ENCODE data around the gene SUPT3H. TPM values are rescaled to one million over a fixed set of nuclear protein-coding genes. Genes with fewer than 3 reads are reported as not detected.

SUPT3H gene
- total and polyA plus RNA-seq, 4 donors: 0.85 to 4.8 (median 2.4) TPM

DNA sequence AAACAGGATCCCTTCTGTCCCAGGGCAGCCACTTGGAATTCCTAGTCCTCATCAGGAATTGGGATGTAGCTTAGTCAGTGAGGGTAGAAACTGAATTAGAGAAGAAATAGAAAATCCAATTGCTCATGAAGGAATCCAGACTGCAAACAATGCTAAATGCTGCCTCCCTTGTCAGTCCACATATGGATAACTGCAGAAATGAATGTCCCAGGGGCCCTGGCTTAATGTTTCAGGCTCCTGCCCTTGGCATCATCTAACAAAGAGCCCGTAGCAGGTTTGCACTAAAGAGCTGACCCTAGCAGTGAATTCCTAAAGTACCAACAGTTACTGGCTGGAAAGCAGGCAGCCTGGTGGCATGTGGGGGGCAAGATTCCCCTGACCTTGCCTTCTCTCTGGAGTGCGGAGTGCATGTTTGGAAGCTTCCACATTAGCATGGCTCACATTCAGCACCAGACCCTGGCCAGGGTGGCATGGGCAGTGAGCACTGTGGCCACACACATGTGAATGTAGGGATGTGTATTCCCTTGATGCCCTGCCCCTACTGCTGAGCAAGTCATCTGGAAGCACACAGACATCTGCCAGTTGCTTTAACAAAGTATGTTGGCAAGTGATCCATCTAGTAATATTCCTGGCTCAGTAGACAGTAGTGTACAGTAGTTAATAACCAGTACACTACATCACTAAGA, 595.7 kb downstream of the SUPT3H start:
- H3K4me3 ChIP-seq (ENCODE audit: low read depth in 1 of 3, low read length in 3 of 3): no peak overlapping the region
- WGBS: 94% methylated on average over 2 of the region's 2 CpGs
- no peaks in the 10 kb centered on the region for H3K27me3 ChIP-seq (ENCODE audit: control insufficient read depth in 4 of 4, insufficient read depth in 4 of 4, low read length in 3 of 4)
- DNase-seq (ENCODE audit: low spot score): no peak
- TF ChIP-seq GABPA (IDR thresholded peaks at IDR 0.05 in 1 of 2, conservative IDR thresholded peaks at IDR 0.05 in 1 of 2) (no peak), JUND (IDR thresholded peaks at IDR 0.05) (no peak), SP1 (IDR thresholded peaks at IDR 0.05) (no peak), HNF4A (conservative IDR thresholded peaks at IDR 0.05) (no peak), MAX (IDR thresholded peaks at IDR 0.05) (no peak), RXRA (IDR thresholded peaks at IDR 0.05) (no peak), HNF4G (IDR thresholded peaks at IDR 0.05) (no peak), EGR1 (IDR thresholded peaks at IDR 0.05; ENCODE audit: low read depth in 2 of 2) (no peak), FOXA1 (IDR thresholded peaks at IDR 0.05) (no peak), ATF3 (IDR thresholded peaks at IDR 0.05) (no peak), NR2F2 (IDR thresholded peaks at IDR 0.05) (no peak), FOXA2 (IDR thresholded peaks at IDR 0.05) (no peak), YY1 (IDR thresholded peaks at IDR 0.05) (no peak), RAD21 (IDR thresholded peaks at IDR 0.05) (no peak), TAF1 (conservative IDR thresholded peaks at IDR 0.05) (no peak)
- TF ChIP-seq, protein P1, sequence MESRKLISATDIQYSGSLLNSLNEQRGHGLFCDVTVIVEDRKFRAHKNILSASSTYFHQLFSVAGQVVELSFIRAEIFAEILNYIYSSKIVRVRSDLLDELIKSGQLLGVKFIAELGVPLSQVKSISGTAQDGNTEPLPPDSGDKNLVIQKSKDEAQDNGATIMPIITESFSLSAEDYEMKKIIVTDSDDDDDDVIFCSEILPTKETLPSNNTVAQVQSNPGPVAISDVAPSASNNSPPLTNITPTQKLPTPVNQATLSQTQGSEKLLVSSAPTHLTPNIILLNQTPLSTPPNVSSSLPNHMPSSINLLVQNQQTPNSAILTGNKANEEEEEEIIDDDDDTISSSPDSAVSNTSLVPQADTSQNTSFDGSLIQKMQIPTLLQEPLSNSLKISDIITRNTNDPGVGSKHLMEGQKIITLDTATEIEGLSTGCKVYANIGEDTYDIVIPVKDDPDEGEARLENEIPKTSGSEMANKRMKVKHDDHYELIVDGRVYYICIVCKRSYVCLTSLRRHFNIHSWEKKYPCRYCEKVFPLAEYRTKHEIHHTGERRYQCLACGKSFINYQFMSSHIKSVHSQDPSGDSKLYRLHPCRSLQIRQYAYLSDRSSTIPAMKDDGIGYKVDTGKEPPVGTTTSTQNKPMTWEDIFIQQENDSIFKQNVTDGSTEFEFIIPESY (IDR thresholded peaks at IDR 0.05): no peak
- H3K4me1 ChIP-seq (ENCODE audit: control insufficient read depth in 4 of 4, insufficient read depth in 4 of 4, low read length in 3 of 4): no peaks in the 10 kb centered on the region
- peaks cover 0 to 1% (median 0%) of the 10 kb centered on the region in 4 donors for H3K9me3 ChIP-seq (ENCODE audit: control insufficient read depth in 4 of 4, low read length in 3 of 4)
- no peaks in the 10 kb centered on the region for H3K36me3 ChIP-seq (ENCODE audit: control insufficient read depth in 4 of 4, insufficient read depth in 3 of 4, low read depth in 1 of 4, low read length in 3 of 4)
- no peak overlapping the region for H3K9ac ChIP-seq (ENCODE audit: low read depth in 1 of 2, low read length in 2 of 2)
- no peak overlapping the region for H3K27ac ChIP-seq (ENCODE audit: low read depth in 1 of 2, low read length in 2 of 2)

GRCh38 chr6:44780161-44780560, 597.6 kb downstream of the SUPT3H start:
- Histone ChIP-seq H3K9me3 (ENCODE audit: control insufficient read depth in 4 of 4, low read length in 3 of 4) (peaks cover 0 to 1% (median 0%) of the 10 kb centered on the region in 4 donors), H3K36me3 (ENCODE audit: control insufficient read depth in 4 of 4, insufficient read depth in 3 of 4, low read depth in 1 of 4, low read length in 3 of 4) (no peaks in the 10 kb centered on the region), H3K4me3 (ENCODE audit: low read depth in 1 of 3, low read length in 3 of 3) (no peak overlapping the region), H3K27me3 (ENCODE audit: control insufficient read depth in 4 of 4, insufficient read depth in 4 of 4, low read length in 3 of 4) (no peaks in the 10 kb centered on the region), H3K4me1 (ENCODE audit: control insufficient read depth in 4 of 4, insufficient read depth in 4 of 4, low read length in 3 of 4) (no peaks in the 10 kb centered on the region), H3K9ac (ENCODE audit: low read depth in 1 of 2, low read length in 2 of 2) (no peak overlapping the region), H3K27ac (ENCODE audit: low read depth in 1 of 2, low read length in 2 of 2) (no peak overlapping the region)
- WGBS: 97% methylated on average over 7 of the region's 7 CpGs
- DNase-seq (ENCODE audit: low spot score): no peak
- no peak for TF ChIP-seq CTCF (IDR thresholded peaks at IDR 0.05; ENCODE audit: low read depth, low read length, missing input control)
